Tibial nerve (tissue), 4 donors: ENCODE measurements around the gene WFDC1. TPM values are rescaled to one million over a fixed set of nuclear protein-coding genes. Genes with fewer than 3 reads are reported as not detected.

ENCODE experiments used
- DNase-seq, 2 donors: peaks; one replicate each; pipeline ENCODE4 v3.0.0-alpha.2; 2019; ENCODE audit warnings: low spot score in 2 of 2
- H3K27ac ChIP-seq, 4 donors: fragments of 200-600 bp; sonication (generic) in 3 of 4; one replicate each; pipeline ENCODE4 v1.5.1; 2017 to 2019; ENCODE audit warnings: mild to moderate bottlenecking in 1 of 4
- H3K27me3 ChIP-seq, 2 donors: fragments of 200-600 bp; sonication (generic) in 1 of 2; one replicate each; pipeline versions ENCODE4 v1.5.1 to v1.6.0; 2017 to 2019
- H3K36me3 ChIP-seq, 3 donors: fragments of 200-600 bp; sonication (generic); one replicate each; pipeline ENCODE4 v1.5.1; 2018 to 2019
- H3K4me1 ChIP-seq, 4 donors: fragments of 200-600 bp; sonication (generic) in 3 of 4; one replicate each; pipeline ENCODE4 v1.5.1; 2017 to 2019
- H3K4me3 ChIP-seq, 4 donors: fragments of 200-600 bp; sonication (generic) in 3 of 4; one replicate each; pipeline ENCODE4 v1.5.1; 2017 to 2019; ENCODE audit warnings: mild to moderate bottlenecking in 1 of 4, moderate library complexity in 1 of 4
- H3K9me3 ChIP-seq, 4 donors: fragments of 200-600 bp; sonication (generic) in 3 of 4; one replicate each; pipeline ENCODE4 v1.5.1; 2017 to 2019
- CTCF ChIP-seq, 5 experiments: fragments of 200-600 bp in 3 of 5; fragments of 450-650 bp in 2 of 5; sonication (generic) in 3 of 5; IDR thresholded peaks; one replicate each; pipeline ENCODE4 v1.5.1; 2016 to 2019; ENCODE audit warnings: antibody characterized with exemption in 5 of 5, mild to moderate bottlenecking in 3 of 5, moderate library complexity in 2 of 5
- EP300 ChIP-seq, 2 donors: sonication (generic); formaldehyde crosslinking; IDR thresholded peaks; one replicate each; pipeline ENCODE4 v1.6.1; 2017; ENCODE audit warnings: antibody characterized with exemption in 2 of 2, mild to moderate bottlenecking in 1 of 2
- POLR2A ChIP-seq, 2 donors: fragments of 450-650 bp; IDR thresholded peaks; one replicate each; pipeline ENCODE4 v1.6.1; 2017; ENCODE audit warnings: antibody characterized with exemption in 2 of 2, mild to moderate bottlenecking in 2 of 2, moderate library complexity in 2 of 2
- WGBS, 2 donors: methylation state at CpG; one replicate each; pipeline ENCODE4 v1.1.5; 2018; 5-methylcytosine and 5-hydroxymethylcytosine counted together
- total RNA-seq, 4 donors: library from RNA; depleted of rRNA; stranded (reverse); fragments of >200 nt; gene quantifications; one replicate each; pipeline ENCODE4 v1.1.0, GENCODE V29; 2016

WFDC1 gene
- total RNA-seq, 4 donors from 2014 or later = 3.5 to 4.6 (median 4.2) TPM

GRCh38 chr16:84283314-84284153, 11.1 kb upstream of the WFDC1 start:
- H3K4me1 ChIP-seq = peaks cover 0 to 43% (median 14%) of the 10 kb centered on the region in 4 donors
- H3K27ac ChIP-seq = peak overlapping the region; percentile 21 to 80 (median 58)
- no peak overlapping the region for H3K4me3 ChIP-seq
- H3K36me3 ChIP-seq = no peaks in the 10 kb centered on the region
- no peaks in the 10 kb centered on the region for H3K27me3 ChIP-seq
- TF ChIP-seq CTCF (IDR thresholded peaks at IDR 0.05) (no peak), EP300 (IDR thresholded peaks at IDR 0.05) (peak in 1 of 2 donors; percentile 29)
- H3K9me3 ChIP-seq = peaks cover 0 to 3% (median 0%) of the 10 kb centered on the region in 4 donors
- DNase-seq = no peak
- 42 to 45% methylated on average over 24 of the region's 24 CpGs for WGBS, 2 donors

- H3K4me3 ChIP-seq = no peak overlapping the region
- no peaks in the 10 kb centered on the region for H3K36me3 ChIP-seq
- H3K4me1 ChIP-seq = peaks cover 0 to 43% (median 14%) of the 10 kb centered on the region in 4 donors
- peak overlapping the region; percentile 21 to 80 (median 58) for H3K27ac ChIP-seq
- peak; percentile 71 to 77 for DNase-seq
- peaks cover 0 to 3% (median 0%) of the 10 kb centered on the region in 4 donors for H3K9me3 ChIP-seq
- H3K27me3 ChIP-seq = no peaks in the 10 kb centered on the region
- 15 to 26% methylated on average over 13 of the region's 13 CpGs for WGBS, 2 donors
- peak in 1 of 5 experiments; percentile 10 for TF ChIP-seq CTCF (IDR thresholded peaks at IDR 0.05)
- TF ChIP-seq EP300 (IDR thresholded peaks at IDR 0.05) = peak in 1 of 2 donors; percentile 68
- TF ChIP-seq POLR2A (IDR thresholded peaks at IDR 0.05) = no peak
Observed at GRCh38 chr16:84284154-84284722, 10.4 kb upstream of the WFDC1 start.

- DNase-seq = peak in 1 of 2 donors; percentile 47
- H3K36me3 ChIP-seq = no peaks in the 10 kb centered on the region
- H3K27me3 ChIP-seq = no peaks in the 10 kb centered on the region
- TF ChIP-seq POLR2A (IDR thresholded peaks at IDR 0.05) (no peak), EP300 (IDR thresholded peaks at IDR 0.05) (peak in 1 of 2 donors; percentile 50)
- 48 to 65% methylated on average over 16 of the region's 16 CpGs for WGBS, 2 donors
- peak overlapping the region; percentile 9 to 75 (median 28) for H3K27ac ChIP-seq
- H3K4me1 ChIP-seq = peaks cover 0 to 43% (median 14%) of the 10 kb centered on the region in 4 donors
- H3K4me3 ChIP-seq = no peak overlapping the region
- peaks cover 0 to 3% (median 0%) of the 10 kb centered on the region in 4 donors for H3K9me3 ChIP-seq
Observed at GRCh38 chr16:84286578-84287240, 8.0 kb upstream of the WFDC1 start.

GRCh38 chr16:84288902-84289301, 5.8 kb upstream of the WFDC1 start:
- Histone ChIP-seq H3K4me3 (no peak overlapping the region), H3K27me3 (peaks cover 0 to 5% of the 10 kb centered on the region in 2 donors), H3K36me3 (no peaks in the 10 kb centered on the region), H3K4me1 (peaks cover 0 to 35% (median 11%) of the 10 kb centered on the region in 4 donors), H3K9me3 (peaks cover 0 to 3% (median 0%) of the 10 kb centered on the region in 4 donors), H3K27ac (no peak overlapping the region)
- no peak for DNase-seq
- WGBS, 2 donors = 75 to 80% methylated on average over 8 of the region's 8 CpGs
- TF ChIP-seq EP300 (IDR thresholded peaks at IDR 0.05) = no peak
- no peak for TF ChIP-seq POLR2A (IDR thresholded peaks at IDR 0.05)
- TF ChIP-seq CTCF (IDR thresholded peaks at IDR 0.05) = no peak

GRCh38 chr16:84291226-84291625, 3.5 kb upstream of the WFDC1 start:
- TF ChIP-seq EP300 (IDR thresholded peaks at IDR 0.05) (no peak), POLR2A (IDR thresholded peaks at IDR 0.05) (no peak), CTCF (IDR thresholded peaks at IDR 0.05) (no peak)
- WGBS, 2 donors = 45 to 51% methylated on average over 11 of the region's 11 CpGs
- Histone ChIP-seq H3K9me3 (peaks cover 0 to 3% (median 0%) of the 10 kb centered on the region in 4 donors), H3K27me3 (peaks cover 0 to 16% of the 10 kb centered on the region in 2 donors), H3K4me3 (no peak overlapping the region), H3K27ac (no peak overlapping the region), H3K4me1 (peaks cover 0 to 38% (median 12%) of the 10 kb centered on the region in 4 donors), H3K36me3 (no peaks in the 10 kb centered on the region)
- DNase-seq = no peak
